Measurements from ENCODE around the gene PTPRK. TPM values are rescaled to one million over a fixed set of nuclear protein-coding genes. Genes with fewer than 3 reads are reported as not detected.

Gene PTPRK
- total RNA-seq, 4 donors from 2014 or later, result 34.6 to 56.5 (median 47.0) TPM

DNA sequence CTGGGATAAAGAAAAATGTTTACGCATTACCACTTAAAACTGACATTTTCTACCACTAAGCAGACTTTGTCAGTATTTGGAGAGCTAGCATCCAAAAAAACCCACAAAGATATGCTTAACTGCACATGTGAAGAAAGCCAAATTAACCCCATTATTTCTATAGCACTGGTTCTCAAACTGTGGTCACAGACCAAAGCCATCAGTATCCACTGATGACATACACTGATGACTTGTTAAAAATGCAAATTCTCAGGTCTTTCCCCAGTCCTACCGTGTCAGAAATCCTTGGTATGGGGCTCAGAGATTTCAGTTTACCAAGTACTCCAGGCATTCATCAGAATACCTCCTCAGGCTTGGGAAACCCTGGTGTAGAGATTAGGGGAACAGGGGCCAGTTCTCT, 230.2 kb downstream of the PTPRK start:
- Histone ChIP-seq H3K4me3 (replicated peaks in 1 of 3) (no peak overlapping the region), H3K9me3 (no peaks in the 10 kb centered on the region), H3K27me3 (no peaks in the 10 kb centered on the region), H3K4me1 (no peaks in the 10 kb centered on the region), H3K36me3 (no peaks in the 10 kb centered on the region), H3K27ac (no peak overlapping the region)
- 73 to 78% methylated on average over 2 of the region's 2 CpGs for WGBS, 2 donors
- intact Hi-C loops (cut with DNase I), result no loop called here
- no peak for TF ChIP-seq POLR2A (IDR thresholded peaks at IDR 0.05)
- TF ChIP-seq, protein P1, sequence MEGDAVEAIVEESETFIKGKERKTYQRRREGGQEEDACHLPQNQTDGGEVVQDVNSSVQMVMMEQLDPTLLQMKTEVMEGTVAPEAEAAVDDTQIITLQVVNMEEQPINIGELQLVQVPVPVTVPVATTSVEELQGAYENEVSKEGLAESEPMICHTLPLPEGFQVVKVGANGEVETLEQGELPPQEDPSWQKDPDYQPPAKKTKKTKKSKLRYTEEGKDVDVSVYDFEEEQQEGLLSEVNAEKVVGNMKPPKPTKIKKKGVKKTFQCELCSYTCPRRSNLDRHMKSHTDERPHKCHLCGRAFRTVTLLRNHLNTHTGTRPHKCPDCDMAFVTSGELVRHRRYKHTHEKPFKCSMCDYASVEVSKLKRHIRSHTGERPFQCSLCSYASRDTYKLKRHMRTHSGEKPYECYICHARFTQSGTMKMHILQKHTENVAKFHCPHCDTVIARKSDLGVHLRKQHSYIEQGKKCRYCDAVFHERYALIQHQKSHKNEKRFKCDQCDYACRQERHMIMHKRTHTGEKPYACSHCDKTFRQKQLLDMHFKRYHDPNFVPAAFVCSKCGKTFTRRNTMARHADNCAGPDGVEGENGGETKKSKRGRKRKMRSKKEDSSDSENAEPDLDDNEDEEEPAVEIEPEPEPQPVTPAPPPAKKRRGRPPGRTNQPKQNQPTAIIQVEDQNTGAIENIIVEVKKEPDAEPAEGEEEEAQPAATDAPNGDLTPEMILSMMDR (IDR thresholded peaks at IDR 0.05), result no peak
- no peak for DNase-seq

DNA sequence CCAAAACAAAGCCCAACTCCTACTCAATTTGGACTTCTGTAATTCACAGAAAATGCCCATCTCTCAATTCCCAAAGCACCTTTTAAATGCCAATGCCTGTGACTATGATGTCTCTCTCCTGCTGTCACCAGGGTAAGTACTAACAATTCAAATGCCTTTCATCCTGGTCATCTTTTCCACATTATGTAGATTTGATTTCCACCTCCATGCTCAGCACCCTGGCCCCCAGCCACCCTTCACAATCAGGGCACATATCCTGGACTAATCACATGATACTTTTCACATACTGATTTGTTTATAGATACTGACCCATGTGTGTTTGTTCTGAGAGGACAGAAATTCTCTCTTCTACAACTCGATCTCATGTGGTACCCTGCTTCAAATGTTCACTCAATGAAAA, 236.3 kb downstream of the PTPRK start:
- no peak for DNase-seq
- no peak overlapping the region for H3K27ac ChIP-seq
- no peak for TF ChIP-seq POLR2A (IDR thresholded peaks at IDR 0.05)
- TF ChIP-seq, protein P1 (IDR thresholded peaks at IDR 0.05), result no peak
- no peaks in the 10 kb centered on the region for H3K9me3 ChIP-seq
- H3K4me1 ChIP-seq, result no peaks in the 10 kb centered on the region
- intact Hi-C loops (cut with DNase I), result no loop called here
- no peak overlapping the region for H3K4me3 ChIP-seq (replicated peaks in 1 of 3)
- H3K27me3 ChIP-seq, result no peaks in the 10 kb centered on the region
- 61% methylated on average over 1 of the region's 1 CpG for WGBS, 2 donors
- H3K36me3 ChIP-seq, result no peaks in the 10 kb centered on the region

DNA sequence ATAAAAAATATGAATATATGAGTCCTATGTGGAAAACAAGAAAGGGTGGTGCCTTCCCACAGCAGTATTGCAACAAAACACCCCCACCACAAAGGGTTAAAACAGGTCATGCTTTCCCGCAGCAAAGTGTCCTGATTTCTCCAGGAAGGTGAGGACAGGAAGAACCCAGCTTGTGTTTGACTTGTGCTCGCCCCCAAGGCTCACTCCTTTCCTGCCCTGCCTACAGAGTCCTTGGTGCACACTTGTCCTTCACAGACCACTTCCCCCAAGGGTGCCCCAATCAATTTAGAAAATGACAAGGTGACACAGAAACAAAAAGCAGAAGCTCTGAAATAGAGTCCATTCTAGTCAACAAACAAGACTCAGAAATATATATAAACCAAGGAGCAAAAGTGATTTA, 237.4 kb downstream of the PTPRK start:
- Histone ChIP-seq H3K27me3 (no peaks in the 10 kb centered on the region), H3K4me1 (no peaks in the 10 kb centered on the region), H3K4me3 (replicated peaks in 1 of 3) (no peak overlapping the region), H3K27ac (no peak overlapping the region), H3K36me3 (no peaks in the 10 kb centered on the region), H3K9me3 (no peaks in the 10 kb centered on the region)
- intact Hi-C loops (cut with DNase I), result no loop called here
- TF ChIP-seq, protein P1 (IDR thresholded peaks at IDR 0.05), result no peak
- no peak for TF ChIP-seq POLR2A (IDR thresholded peaks at IDR 0.05)
- DNase-seq, result no peak
- WGBS, 2 donors, result 47 to 67% methylated on average over 2 of the region's 2 CpGs

DNA sequence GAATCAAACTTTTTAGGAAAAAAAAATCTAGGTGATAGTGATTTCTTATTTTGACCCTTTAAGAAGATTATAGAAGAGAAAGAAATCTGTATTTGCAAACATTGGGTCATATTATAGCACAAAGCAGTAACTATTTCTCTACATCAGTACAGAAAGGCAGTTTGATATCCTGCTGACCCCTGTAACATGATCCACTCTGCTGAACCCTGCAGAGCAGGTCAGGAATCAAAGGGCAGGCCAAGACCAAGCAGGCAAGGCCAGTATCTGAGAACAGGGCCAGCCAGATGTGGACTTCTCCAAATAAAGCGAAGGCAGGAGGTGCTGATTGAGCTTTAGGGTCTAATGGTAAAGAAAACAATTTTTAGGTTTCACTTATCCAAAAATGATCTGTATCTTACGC, 239.4 kb downstream of the PTPRK start:
- WGBS, 2 donors, result 93 to 96% methylated on average over 2 of the region's 2 CpGs
- intact Hi-C loops (cut with DNase I), result no loop called here
- H3K27me3 ChIP-seq, result no peaks in the 10 kb centered on the region
- no peak overlapping the region for H3K27ac ChIP-seq
- H3K4me1 ChIP-seq, result no peaks in the 10 kb centered on the region
- TF ChIP-seq, protein P1 (IDR thresholded peaks at IDR 0.05), result no peak
- no peak for TF ChIP-seq POLR2A (IDR thresholded peaks at IDR 0.05)
- H3K36me3 ChIP-seq, result no peaks in the 10 kb centered on the region
- no peak for DNase-seq
- no peaks in the 10 kb centered on the region for H3K9me3 ChIP-seq
- H3K4me3 ChIP-seq (replicated peaks in 1 of 3), result no peak overlapping the region

DNA sequence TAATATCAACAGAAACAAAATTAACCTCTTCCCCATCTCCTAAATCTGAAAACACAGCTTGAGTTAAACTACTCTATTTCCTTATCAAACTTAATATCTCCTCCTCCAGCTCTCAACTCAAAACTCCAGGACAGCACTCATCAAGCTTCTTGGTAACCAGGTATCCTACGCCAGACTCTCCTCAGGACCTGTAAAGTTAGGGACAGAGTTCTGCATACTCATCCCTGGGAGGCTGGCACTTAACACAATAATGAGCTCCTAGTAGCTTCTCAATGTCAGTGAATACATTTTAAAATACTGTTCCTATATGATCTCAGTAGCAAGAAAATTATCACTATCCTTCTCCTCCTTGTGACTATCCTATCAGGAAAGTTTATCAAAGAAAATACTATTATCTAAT, 240.3 kb downstream of the PTPRK start:
- no peaks in the 10 kb centered on the region for H3K27me3 ChIP-seq
- no peak overlapping the region for H3K27ac ChIP-seq
- H3K9me3 ChIP-seq, result no peaks in the 10 kb centered on the region
- no peak for TF ChIP-seq POLR2A (IDR thresholded peaks at IDR 0.05)
- TF ChIP-seq, protein P1 (IDR thresholded peaks at IDR 0.05), result no peak
- H3K4me1 ChIP-seq, result no peaks in the 10 kb centered on the region
- WGBS, 2 donors, result 96 to 97% methylated on average over 1 of the region's 1 CpG
- H3K36me3 ChIP-seq, result no peaks in the 10 kb centered on the region
- H3K4me3 ChIP-seq (replicated peaks in 1 of 3), result no peak overlapping the region
- no peak for DNase-seq
- intact Hi-C loops (cut with DNase I), result no loop called here

All from thyroid gland (tissue), 4 donors.